GM21619 (cell line): ENCODE data around the gene LIX1.
A peak's percentile ranks its signal among the peaks of the same experiment; 100 is the strongest.
"Not testable (repeated sequence)": the region's sequence is repeated elsewhere in the genome, so short reads cannot be mapped to it uniquely, and the experiment has no call there.

Source experiments
- ATAC-seq: cut with Tn5 transposase; IDR thresholded peaks from one replicate; pipeline ENCODE4 v1.9.1; 2021; ENCODE audit not compliant: unreplicated experiment

The LIX1 gene

GRCh38 chr5:97142521-97143254 lies at the start of gene LIX1:
Gene LIX1 (minus strand): TSS chr5:97142611. CDS start chr5:97142576, 35 bp downstream.
- peak; percentile 86 for ATAC-seq

DNA sequence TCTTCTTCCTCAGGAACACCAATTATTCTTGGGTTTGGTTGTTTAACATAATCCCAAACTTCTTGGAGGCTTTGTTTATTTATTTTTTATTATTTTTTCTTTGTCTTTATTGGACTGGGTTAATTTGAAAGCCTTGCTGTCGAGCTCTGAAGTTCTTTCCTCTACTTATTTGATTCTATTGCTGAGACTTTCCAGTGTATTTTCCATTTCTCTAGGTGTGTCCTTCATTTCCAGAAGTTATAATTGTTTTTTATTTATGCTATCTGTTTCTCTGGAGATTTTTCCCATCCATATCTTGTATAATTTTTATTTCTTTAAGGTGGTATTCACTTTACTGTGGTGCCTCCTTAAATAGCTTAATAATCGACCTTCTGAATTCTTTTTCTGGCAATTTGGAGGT lies 49.5 kb upstream of the LIX1 start:
- no peak for ATAC-seq

DNA sequence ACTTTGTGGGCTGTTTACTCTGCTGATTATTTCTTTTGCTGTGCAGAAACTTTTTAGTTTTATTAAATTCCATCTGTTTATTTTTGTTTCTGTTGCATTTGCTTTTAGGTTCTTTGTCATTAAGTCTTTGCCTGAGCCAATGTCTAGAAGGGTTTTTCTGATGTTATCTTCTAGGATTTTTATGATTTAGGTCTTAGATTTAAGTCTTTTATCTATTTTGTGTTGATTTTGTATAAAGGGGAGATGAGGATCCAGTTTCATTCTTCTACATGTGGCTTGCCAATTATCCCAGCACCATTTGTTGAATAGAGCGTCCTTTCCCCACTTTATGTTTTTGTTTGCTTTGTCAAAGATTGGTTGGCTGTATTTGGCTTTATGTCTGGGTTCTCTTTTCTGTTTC lies 47.1 kb upstream of the LIX1 start:
- not testable (repeated sequence) for ATAC-seq

- no peak for ATAC-seq
Observed at GRCh38 chr5:97183930-97184213, 41.5 kb upstream of the LIX1 start.

DNA sequence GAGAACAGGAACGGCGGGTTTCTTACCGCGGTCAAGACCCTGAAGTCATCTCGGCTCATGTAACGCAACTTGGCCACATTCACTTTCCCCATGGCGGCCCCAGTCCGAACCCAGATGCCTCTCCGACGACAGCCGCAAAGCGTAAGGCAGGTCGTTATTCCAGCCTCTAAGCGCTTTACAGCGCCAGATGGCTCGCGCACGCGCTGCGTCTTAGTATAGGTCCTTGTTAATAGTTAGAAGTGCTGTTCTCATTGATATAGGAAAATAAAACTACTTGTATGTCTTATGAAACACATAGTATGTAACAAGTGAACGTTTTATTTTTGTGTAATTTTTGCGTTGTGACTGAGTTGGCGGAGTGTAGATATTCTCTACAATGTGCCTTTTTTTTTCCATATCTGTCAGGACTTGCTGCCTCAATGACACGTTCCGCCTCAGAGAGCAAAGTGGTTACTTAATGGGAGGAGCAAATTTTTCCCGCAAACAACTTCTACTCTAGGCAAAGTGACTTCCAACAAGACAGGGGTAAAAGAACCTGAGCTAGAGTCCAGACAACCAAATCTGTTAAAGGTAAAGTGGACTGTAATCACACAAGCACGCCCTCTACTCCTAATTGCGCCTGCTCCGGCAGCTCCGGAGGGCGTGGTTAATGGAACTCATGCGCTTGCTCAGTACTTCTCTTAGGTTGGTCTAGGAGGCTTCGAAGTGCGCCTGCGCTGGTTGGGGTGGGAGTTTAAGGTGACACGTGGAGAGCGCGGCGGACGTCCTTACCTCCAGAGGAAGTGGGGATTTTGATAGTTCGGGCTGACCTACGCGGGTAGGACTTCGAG lies 40.9 kb upstream of the LIX1 start, which contains the start of gene RIOK2:
RIOK2 (minus strand) TSS at position 148 of the 830 bp plus-strand sequence; CDS start at position 92, 56 bp downstream.
- peak; percentile 87 for ATAC-seq

DNA sequence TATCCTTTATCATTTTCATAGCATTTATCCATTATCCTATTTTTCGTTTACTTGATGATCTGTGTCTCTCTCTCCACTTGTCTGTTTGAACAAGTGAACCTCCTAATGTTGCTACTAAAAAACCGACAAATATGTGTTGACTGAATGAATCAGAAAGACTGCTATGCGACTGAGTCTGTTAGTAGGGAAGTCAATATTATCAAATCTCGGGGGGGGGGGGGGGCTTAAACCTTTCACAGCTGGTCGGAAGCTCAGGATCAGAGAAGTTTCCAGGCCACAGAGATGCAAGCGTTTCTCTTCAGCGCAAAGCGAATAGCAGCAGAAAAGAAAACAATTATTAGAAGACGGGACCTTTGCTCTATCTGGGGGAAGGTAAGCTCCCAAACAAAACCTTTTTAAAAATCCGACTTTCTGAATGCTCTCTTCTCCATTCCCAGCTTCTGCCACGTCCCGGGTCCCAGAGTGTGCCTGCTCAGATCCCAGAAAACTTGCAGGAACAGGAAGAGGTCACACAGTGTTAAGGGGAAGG lies 40.2 kb upstream of the LIX1 start:
- ATAC-seq, result no peak

GRCh38 chr5:97181856-97182545 lies 39.6 kb upstream of the LIX1 start:
- ATAC-seq, result no peak

GRCh38 chr5:97179457-97179856 lies 37.0 kb upstream of the LIX1 start:
- ATAC-seq, result not testable (repeated sequence)

DNA sequence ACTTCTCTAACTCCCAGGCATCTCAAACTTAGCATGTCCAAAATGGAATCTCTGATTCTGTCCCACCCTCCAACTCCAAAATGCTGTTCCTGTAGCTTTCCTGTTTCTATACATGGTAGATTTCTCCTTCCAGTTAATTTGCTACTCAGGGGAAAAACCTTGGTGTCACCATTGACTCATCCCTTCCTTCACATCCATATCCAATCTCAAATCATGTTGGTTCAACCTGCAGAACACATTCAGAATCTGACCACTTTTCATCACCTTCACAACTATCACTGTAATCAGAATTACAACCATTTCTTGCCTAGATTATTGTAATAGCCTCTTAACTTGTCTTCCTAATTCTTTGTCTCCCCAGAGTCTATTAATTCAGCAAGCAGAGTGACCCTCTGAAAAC lies 29.8 kb upstream of the LIX1 start:
- no peak for ATAC-seq

GRCh38 chr5:97171703-97172102 lies 29.3 kb upstream of the LIX1 start:
- no peak for ATAC-seq

DNA sequence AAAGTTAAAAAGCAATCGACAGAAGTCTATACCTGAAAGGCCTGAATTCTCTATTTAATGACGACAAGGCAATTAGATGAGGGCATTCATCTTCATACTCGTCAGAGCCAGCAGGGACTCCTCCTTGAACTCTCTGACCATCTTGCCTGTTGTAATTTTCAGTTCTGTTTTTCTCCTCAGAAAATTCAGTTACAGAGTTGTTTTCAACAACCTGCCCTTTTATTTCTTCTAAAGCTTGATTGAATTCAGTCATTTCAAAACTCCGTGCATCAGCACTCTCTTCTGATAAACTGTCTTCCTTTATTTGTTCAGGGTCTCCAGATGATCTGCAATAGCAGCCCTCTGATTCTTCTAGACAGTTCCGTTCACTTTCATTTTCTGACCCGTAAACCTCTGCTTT lies 25.0 kb upstream of the LIX1 start:
- peak; percentile 66 for ATAC-seq

GRCh38 chr5:97165726-97166125 lies 23.3 kb upstream of the LIX1 start:
- no peak for ATAC-seq

DNA sequence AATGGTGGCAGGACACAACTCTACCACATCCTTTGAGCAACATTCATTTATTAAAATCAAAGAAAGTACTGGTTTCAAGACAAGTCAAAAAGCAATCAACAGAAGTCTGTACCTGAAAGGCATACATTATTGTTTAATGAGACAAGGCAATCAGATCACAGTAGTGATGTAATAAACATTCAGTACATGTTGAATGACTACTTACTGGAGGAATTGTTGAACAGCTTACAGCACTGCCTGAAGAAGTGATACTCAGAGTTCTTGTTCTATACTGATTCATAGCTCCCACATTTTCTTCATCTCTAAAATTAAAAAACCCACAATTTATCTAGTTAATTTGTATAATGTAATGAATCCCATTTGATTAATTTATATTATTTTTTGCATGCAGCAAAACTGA lies 22.4 kb upstream of the LIX1 start:
- ATAC-seq, result no peak

GRCh38 chr5:97163790-97164285 lies 21.4 kb upstream of the LIX1 start:
- no peak for ATAC-seq

DNA sequence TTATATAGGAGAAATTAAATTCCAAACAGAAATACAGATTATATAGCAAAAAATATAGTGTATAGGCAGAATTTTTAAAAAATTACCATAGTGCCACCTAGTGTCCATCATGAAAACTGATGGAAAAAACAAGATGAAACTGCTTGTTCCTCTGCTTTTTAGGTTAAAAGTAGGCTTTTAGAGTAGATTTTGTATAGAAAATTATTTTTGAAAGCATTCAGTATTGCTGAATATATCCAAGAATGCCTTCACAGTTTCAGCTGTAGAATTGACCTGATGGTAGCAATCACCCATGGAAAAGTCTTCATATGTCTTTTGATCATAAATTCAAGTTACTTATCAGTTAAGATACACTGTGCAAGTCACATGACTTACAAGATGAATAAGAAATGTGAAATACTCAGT lies 21.0 kb upstream of the LIX1 start:
- no peak for ATAC-seq

- no peak for ATAC-seq
Observed at GRCh38 chr5:97162045-97162444, 19.6 kb upstream of the LIX1 start.

DNA sequence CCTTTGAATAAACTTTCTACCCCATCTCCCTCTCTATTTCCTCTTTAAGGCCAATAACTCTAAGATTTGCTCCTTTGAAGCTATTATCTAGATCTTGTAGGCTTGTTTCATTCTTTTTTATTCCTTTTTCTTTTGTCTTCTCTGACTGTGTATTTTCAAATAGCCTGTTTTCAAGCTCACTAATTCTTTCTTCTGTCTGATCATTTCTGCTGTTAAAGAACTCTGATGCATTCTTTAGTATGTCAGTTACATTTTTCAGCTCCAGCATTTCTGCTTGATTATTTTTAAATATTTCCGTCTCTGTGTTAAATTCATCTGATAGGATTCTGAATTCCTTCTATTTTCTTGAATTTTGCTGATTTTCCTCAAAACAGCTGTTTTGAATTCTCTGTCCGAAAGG lies 15.3 kb upstream of the LIX1 start:
- ATAC-seq, result no peak

- no peak for ATAC-seq
Observed at GRCh38 chr5:97151370-97151769, 9.0 kb upstream of the LIX1 start.

GRCh38 chr5:97150401-97150800 lies 8.0 kb upstream of the LIX1 start:
- ATAC-seq, result no peak

DNA sequence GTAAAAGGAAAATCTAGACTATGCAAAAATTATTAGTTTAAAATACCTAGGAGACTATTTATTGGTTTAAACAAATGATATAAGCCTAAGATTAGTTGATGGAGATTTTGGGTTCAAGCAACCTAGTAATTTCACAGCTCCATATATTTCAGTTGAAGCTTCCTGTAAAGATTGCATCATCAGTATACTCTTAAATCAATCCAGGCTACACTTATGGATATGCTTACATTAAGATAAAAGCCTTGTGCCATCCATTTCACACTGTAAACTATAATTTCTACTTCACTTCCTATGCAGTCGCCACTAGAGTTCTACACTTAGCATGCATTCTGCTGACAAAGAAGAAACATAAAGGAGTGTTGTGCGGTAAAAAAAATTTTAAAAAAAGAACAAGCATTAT lies 7.3 kb upstream of the LIX1 start:
- ATAC-seq, result no peak

GRCh38 chr5:97148288-97148687 lies 5.9 kb upstream of the LIX1 start:
- no peak for ATAC-seq
